MM.1S (cell line): ENCODE results near the gene MIER3.

Source experiments
- DNase-seq: peaks from one replicate; pipeline ENCODE4 v3.0.0-alpha.2; 2015
- H2AFZ ChIP-seq: fragments of 300-600 bp; sonication (generic); 2 replicates; pipeline ENCODE4 v1.6.0; 2016; ENCODE audit warnings: antibody characterized with exemption, low read length
- H3F3A ChIP-seq: fragments of 300-600 bp; sonication (generic); 2 replicates; pipeline ENCODE4 v1.6.1; 2016; ENCODE audit warnings: mild to moderate bottlenecking, antibody characterized with exemption, low read length, moderate library complexity, mixed read lengths; ENCODE audit not compliant: insufficient read depth
- H3K27ac ChIP-seq: fragments of 300-600 bp; sonication (generic); 2 replicates; pipeline ENCODE4 v1.5.1; 2016; ENCODE audit warnings: mild to moderate bottlenecking, low read length
- H3K27me3 ChIP-seq: fragments of 300-600 bp; sonication (generic); replicated peaks from 2 replicates; pipeline ENCODE4 v1.6.0; 2016; ENCODE audit warnings: low read length; ENCODE audit not compliant: insufficient read depth
- H3K36me3 ChIP-seq: fragments of 300-600 bp; sonication (generic); replicated peaks from 2 replicates; pipeline ENCODE4 v1.6.1; 2016; ENCODE audit warnings: mild to moderate bottlenecking, low read length, mixed read lengths; ENCODE audit not compliant: insufficient read depth
- H3K4me1 ChIP-seq: fragments of 300-600 bp; sonication (generic); 2 replicates; pipeline ENCODE4 v1.6.1; 2016; ENCODE audit warnings: low read length, mixed read lengths
- H3K4me2 ChIP-seq: fragments of 300-600 bp; sonication (generic); 2 replicates; pipeline ENCODE4 v1.6.0; 2016; ENCODE audit warnings: low read depth, low read length
- H3K4me3 ChIP-seq: fragments of 300-600 bp; sonication (generic); 2 replicates; pipeline ENCODE4 v1.5.1; 2016; ENCODE audit warnings: low read length, mixed read lengths
- H3K79me2 ChIP-seq: fragments of 300-600 bp; sonication (generic); 2 replicates; pipeline ENCODE4 v1.6.1; 2016; ENCODE audit warnings: mixed run types, low read length, mixed read lengths
- H3K9ac ChIP-seq: fragments of 300-600 bp; sonication (generic); 2 replicates; pipeline ENCODE4 v1.6.1; 2016; ENCODE audit warnings: low read length, mixed read lengths
- H3K9me2 ChIP-seq: fragments of 300-600 bp; sonication (generic); replicated peaks from 2 replicates; pipeline ENCODE4 v1.6.1; 2016; ENCODE audit warnings: mild to moderate bottlenecking, low read length, mixed read lengths; ENCODE audit not compliant: insufficient read depth
- H3K9me3 ChIP-seq: fragments of 300-600 bp; sonication (generic); replicated peaks from 2 replicates; pipeline ENCODE4 v1.6.1; 2016; ENCODE audit warnings: mild to moderate bottlenecking, low read length, mixed read lengths; ENCODE audit not compliant: insufficient read depth
- H4K20me1 ChIP-seq: fragments of 300-600 bp; sonication (generic); 2 replicates; pipeline ENCODE4 v1.6.1; 2016; ENCODE audit warnings: mild to moderate bottlenecking, low read length, moderate library complexity, mixed read lengths; ENCODE audit not compliant: insufficient read depth
- CTCF ChIP-seq: fragments of 300-600 bp; sonication (generic); IDR thresholded peaks from 2 replicates; pipeline ENCODE4 v1.5.1; 2016; ENCODE audit warnings: antibody characterized with exemption, low read length, mixed read lengths
- EZH2 ChIP-seq: fragments of 300-600 bp; sonication (generic); optimal IDR thresholded peaks from 2 replicates; pipeline ENCODE3; 2017; ENCODE audit warnings: low read depth, mild to moderate bottlenecking, antibody characterized with exemption, low read length, mixed read lengths
- EZH2phosphoT487 ChIP-seq: fragments of 300-600 bp; sonication (generic); IDR thresholded peaks from 2 replicates; pipeline ENCODE4 v1.6.1; 2018; ENCODE audit warnings: antibody characterized with exemption, low read length

MIER3 gene

DNA sequence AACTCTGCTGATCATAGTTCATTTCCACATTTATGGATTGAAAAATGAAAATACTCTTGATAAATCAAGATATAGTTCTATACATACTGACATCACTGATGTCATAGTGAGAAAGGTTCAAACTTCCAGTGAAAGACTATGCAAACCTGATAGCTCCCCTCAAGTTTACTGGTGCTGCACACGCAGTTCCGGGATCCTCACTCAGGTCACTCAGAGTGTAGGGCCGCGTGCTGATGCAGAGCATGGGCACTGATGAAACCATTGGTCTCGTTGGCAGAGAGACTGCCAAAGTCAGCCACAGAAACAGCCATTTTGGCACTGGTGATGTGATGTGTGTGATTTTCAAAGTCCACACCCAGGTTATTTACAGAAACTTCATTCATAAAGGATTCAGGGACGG, 29.0 kb downstream of the MIER3 start:
- no peaks in the 10 kb centered on the region for H3K79me2 ChIP-seq
- H3K9me3 ChIP-seq = no peaks in the 10 kb centered on the region
- DNase-seq = no peak
- H3K4me3 ChIP-seq = no peak overlapping the region
- no peaks in the 10 kb centered on the region for H3K36me3 ChIP-seq
- no peak overlapping the region for H3K9ac ChIP-seq
- no peaks in the 10 kb centered on the region for H3F3A ChIP-seq
- no peaks in the 10 kb centered on the region for H4K20me1 ChIP-seq
- no peaks in the 10 kb centered on the region for H3K4me1 ChIP-seq
- H3K27ac ChIP-seq = no peak overlapping the region
- no peak overlapping the region for H2AFZ ChIP-seq
- H3K27me3 ChIP-seq = no peaks in the 10 kb centered on the region
- no peaks in the 10 kb centered on the region for H3K9me2 ChIP-seq
- TF ChIP-seq CTCF = no peak
- H3K4me2 ChIP-seq = no peak overlapping the region

- Histone ChIP-seq H3K36me3 (no peaks in the 10 kb centered on the region), H3K9me3 (no peaks in the 10 kb centered on the region), H3K27ac (no peak overlapping the region), H3K79me2 (no peaks in the 10 kb centered on the region), H3K4me2 (no peak overlapping the region), H3K27me3 (no peaks in the 10 kb centered on the region), H4K20me1 (no peaks in the 10 kb centered on the region), H3F3A (no peaks in the 10 kb centered on the region), H3K9ac (no peak overlapping the region), H2AFZ (no peak overlapping the region), H3K9me2 (no peaks in the 10 kb centered on the region), H3K4me1 (no peaks in the 10 kb centered on the region), H3K4me3 (no peak overlapping the region)
- no peak for TF ChIP-seq CTCF
- TF ChIP-seq EZH2phosphoT487 = no peak
- no peak for TF ChIP-seq EZH2
- DNase-seq = no peak
These were observed 31.8 kb downstream of the MIER3 start for GRCh38 chr5:56919942-56920662.

GRCh38 chr5:56918054-56918453, 33.9 kb downstream of the MIER3 start:
- Histone ChIP-seq H3K27ac (no peak overlapping the region), H3K4me1 (no peaks in the 10 kb centered on the region), H3K27me3 (no peaks in the 10 kb centered on the region), H3K9ac (no peak overlapping the region), H3K4me3 (no peak overlapping the region), H3F3A (no peaks in the 10 kb centered on the region), H3K36me3 (no peaks in the 10 kb centered on the region), H3K9me2 (no peaks in the 10 kb centered on the region), H3K4me2 (no peak overlapping the region), H3K9me3 (no peaks in the 10 kb centered on the region), H4K20me1 (no peaks in the 10 kb centered on the region), H3K79me2 (no peaks in the 10 kb centered on the region), H2AFZ (no peak overlapping the region)
- no peak for DNase-seq
- TF ChIP-seq CTCF = no peak
- TF ChIP-seq EZH2 = no peak
- no peak for TF ChIP-seq EZH2phosphoT487
